ENCODE measurements around the gene TROAP. TPM values are rescaled to one million over a fixed set of nuclear protein-coding genes. Genes with fewer than 3 reads are reported as not detected.

TROAP gene
- polyA plus RNA-seq, 3 donors, result 0.22 to 2.4 (median 0.33) TPM

GRCh38 chr12:49336645-49337584 lies 13.9 kb downstream of the TROAP start, which contains the start of gene C1QL4:
TSS of gene C1QL4 (minus strand) at chr12:49337188. CDS start at chr12:49336477, 711 bp downstream.
- no peak within 1 kb of the TSS for H3K27ac ChIP-seq (ENCODE audit: low read depth, low read length)
- WGBS, 3 donors, result 2 to 3% (median 2%) methylated on average over 53 to 65 of the region's 65 CpGs

GRCh38 chr12:49338830-49339463 lies 15.9 kb downstream of the TROAP start:
- WGBS, 3 donors, result 54 to 76% (median 72%) methylated on average over 6 of the region's 6 CpGs
- H3K27ac ChIP-seq (ENCODE audit: low read depth, low read length), result no peak overlapping the region

GRCh38 chr12:49339464-49339861 lies 16.4 kb downstream of the TROAP start:
- H3K27ac ChIP-seq (ENCODE audit: low read depth, low read length), result no peak overlapping the region
- 27 to 56% (median 52%) methylated on average over 5 of the region's 5 CpGs for WGBS, 3 donors

GRCh38 chr12:49340095-49340870 lies 17.2 kb downstream of the TROAP start:
- 59 to 81% (median 62%) methylated on average over 6 of the region's 6 CpGs for WGBS, 3 donors
- no peak overlapping the region for H3K27ac ChIP-seq (ENCODE audit: low read depth, low read length)

GRCh38 chr12:49340971-49341776 lies 18.1 kb downstream of the TROAP start:
- no peak overlapping the region for H3K27ac ChIP-seq (ENCODE audit: low read depth, low read length)
- WGBS, 3 donors, result 48 to 64% (median 51%) methylated on average over 14 of the region's 14 CpGs

GRCh38 chr12:49341777-49342065 lies 18.7 kb downstream of the TROAP start:
- H3K27ac ChIP-seq (ENCODE audit: low read depth, low read length), result no peak overlapping the region
- 25 to 50% (median 29%) methylated on average over 21 of the region's 21 CpGs for WGBS, 3 donors

GRCh38 chr12:49342066-49342913 lies 19.2 kb downstream of the TROAP start:
- WGBS, 3 donors, result 2 to 8% (median 2%) methylated on average over 52 to 58 of the region's 58 CpGs
- no peak overlapping the region for H3K27ac ChIP-seq (ENCODE audit: low read depth, low read length)

- H3K27ac ChIP-seq (ENCODE audit: low read depth, low read length), result no peak overlapping the region
- 3 to 5% (median 3%) methylated on average over 33 of the region's 33 CpGs for WGBS, 3 donors
Observed at GRCh38 chr12:49342914-49343731, 20.1 kb downstream of the TROAP start.

- 16 to 25% (median 22%) methylated on average over 15 of the region's 15 CpGs for WGBS, 3 donors
- no peak overlapping the region for H3K27ac ChIP-seq (ENCODE audit: low read depth, low read length)
Observed at GRCh38 chr12:49344486-49345050, 21.5 kb downstream of the TROAP start.

GRCh38 chr12:49345051-49345824 lies 22.2 kb downstream of the TROAP start:
- no peak overlapping the region for H3K27ac ChIP-seq (ENCODE audit: low read depth, low read length)
- WGBS, 3 donors, result 0 to 2% (median 2%) methylated on average over 51 to 70 of the region's 70 CpGs

- 2 to 3% (median 3%) methylated on average over 57 to 61 of the region's 61 CpGs for WGBS, 3 donors
- H3K27ac ChIP-seq (ENCODE audit: low read depth, low read length), result no peak overlapping the region
Observed at GRCh38 chr12:49345825-49346658, 23.0 kb downstream of the TROAP start.

- WGBS, 3 donors, result 4 to 5% (median 4%) methylated on average over 46 to 47 of the region's 47 CpGs
- no peak within 1 kb of the TSS for H3K27ac ChIP-seq (ENCODE audit: low read depth, low read length)
Observed at GRCh38 chr12:49346659-49347310, 23.7 kb downstream of the TROAP start, which contains the start of gene DNAJC22. TSS of gene DNAJC22 (plus strand) at chr12:49346888. CDS start at chr12:49348873, 1,985 bp downstream.

GRCh38 chr12:49347311-49348193 lies 24.5 kb downstream of the TROAP start:
- WGBS, 3 donors, result 3 to 10% (median 7%) methylated on average over 37 of the region's 37 CpGs
- no peak overlapping the region for H3K27ac ChIP-seq (ENCODE audit: low read depth, low read length)
